ENCODE measurements around the gene FBXO44.
A peak's percentile ranks its signal among the peaks of the same experiment; 100 is the strongest.

Gene FBXO44

DNA sequence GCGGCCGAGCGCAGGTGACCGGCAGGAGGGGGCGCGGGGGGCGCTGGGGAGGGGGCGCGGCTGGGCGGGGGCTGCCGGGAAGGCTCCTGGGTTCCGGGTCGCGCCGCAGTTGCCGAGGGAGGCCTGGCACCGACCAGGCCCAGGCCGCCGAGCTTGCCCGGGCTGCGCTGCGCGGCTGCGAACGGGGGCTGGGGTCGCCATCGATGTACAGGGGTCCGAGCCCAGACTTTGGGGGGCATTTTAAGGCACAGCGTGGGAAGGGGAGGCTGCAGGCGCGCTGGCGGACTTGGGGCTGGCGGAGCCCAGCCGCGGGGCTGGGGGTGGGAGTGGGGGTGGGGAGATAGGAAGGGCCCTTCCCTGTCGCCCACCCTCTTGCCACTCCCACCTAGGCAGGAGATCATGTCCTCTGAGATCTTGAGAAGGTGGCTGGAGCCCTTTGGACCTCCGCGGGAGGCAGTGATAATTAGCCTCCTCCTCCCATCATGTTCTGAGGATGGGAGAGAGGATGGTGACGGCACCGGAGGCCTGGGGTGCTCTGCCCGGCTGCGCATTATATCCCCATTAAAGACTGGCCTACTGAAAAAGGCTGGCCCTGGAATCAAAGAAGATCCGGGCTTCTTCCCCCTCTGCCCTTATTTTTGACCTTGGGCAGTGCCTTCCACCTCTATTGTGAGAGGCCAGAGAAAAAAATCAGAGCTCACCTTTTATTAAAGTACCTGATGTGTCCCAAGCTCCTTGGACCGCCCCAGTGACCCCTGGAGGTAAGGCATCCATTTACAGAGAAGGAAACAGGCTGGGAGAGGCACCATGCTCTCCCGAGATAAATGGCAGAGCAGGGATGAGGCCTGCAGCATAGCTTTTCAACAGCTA, 497 bp downstream of the FBXO44 start:
- peak overlapping the region; percentile 37 for H3K4me3 ChIP-seq (ENCODE audit: control insufficient read depth, low read depth, low read length)
- TF ChIP-seq, protein P1, sequence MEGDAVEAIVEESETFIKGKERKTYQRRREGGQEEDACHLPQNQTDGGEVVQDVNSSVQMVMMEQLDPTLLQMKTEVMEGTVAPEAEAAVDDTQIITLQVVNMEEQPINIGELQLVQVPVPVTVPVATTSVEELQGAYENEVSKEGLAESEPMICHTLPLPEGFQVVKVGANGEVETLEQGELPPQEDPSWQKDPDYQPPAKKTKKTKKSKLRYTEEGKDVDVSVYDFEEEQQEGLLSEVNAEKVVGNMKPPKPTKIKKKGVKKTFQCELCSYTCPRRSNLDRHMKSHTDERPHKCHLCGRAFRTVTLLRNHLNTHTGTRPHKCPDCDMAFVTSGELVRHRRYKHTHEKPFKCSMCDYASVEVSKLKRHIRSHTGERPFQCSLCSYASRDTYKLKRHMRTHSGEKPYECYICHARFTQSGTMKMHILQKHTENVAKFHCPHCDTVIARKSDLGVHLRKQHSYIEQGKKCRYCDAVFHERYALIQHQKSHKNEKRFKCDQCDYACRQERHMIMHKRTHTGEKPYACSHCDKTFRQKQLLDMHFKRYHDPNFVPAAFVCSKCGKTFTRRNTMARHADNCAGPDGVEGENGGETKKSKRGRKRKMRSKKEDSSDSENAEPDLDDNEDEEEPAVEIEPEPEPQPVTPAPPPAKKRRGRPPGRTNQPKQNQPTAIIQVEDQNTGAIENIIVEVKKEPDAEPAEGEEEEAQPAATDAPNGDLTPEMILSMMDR (conservative IDR thresholded peaks at IDR 0.05; ENCODE audit: control insufficient read depth, insufficient read depth, low read depth, low read length), result no peak

GRCh38 chr1:11657654-11658053, 3.0 kb downstream of the FBXO44 start:
- TF ChIP-seq, protein P1 (conservative IDR thresholded peaks at IDR 0.05; ENCODE audit: control insufficient read depth, insufficient read depth, low read depth, low read length), result no peak
- DNase-seq (ENCODE audit: low read depth), result no peak
- H3K4me3 ChIP-seq (ENCODE audit: control insufficient read depth, low read depth, low read length), result no peak overlapping the region

More for the DNA sequence above, 497 bp downstream of the FBXO44 start:
- DNase-seq (ENCODE audit: low read depth), result no peak

GRCh38 chr1:11658542-11658941, 3.9 kb downstream of the FBXO44 start:
- TF ChIP-seq, protein P1 (conservative IDR thresholded peaks at IDR 0.05; ENCODE audit: control insufficient read depth, insufficient read depth, low read depth, low read length), result no peak
- no peak for DNase-seq (ENCODE audit: low read depth)
- no peak overlapping the region for H3K4me3 ChIP-seq (ENCODE audit: control insufficient read depth, low read depth, low read length)

DNA sequence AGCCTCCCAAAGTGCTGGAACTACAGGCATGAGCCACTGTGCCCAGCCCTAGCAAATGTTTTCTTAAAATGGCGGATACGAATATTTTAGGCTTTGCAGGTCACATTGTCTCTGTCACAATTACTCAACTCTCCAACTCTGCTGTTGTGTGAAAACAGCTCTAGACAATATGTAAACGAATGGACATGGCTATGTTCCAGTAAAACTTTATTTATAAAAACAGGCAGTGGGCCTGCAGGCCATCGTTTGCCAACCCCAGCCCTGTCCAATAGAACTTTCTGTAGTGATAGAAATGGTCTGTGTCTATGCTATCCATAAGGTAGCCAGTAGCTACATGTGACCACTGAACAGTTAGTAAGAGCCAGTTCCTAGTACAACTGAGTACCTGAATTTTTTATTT, 5.1 kb downstream of the FBXO44 start:
- no peak overlapping the region for H3K4me3 ChIP-seq (ENCODE audit: control insufficient read depth, low read depth, low read length)
- TF ChIP-seq, protein P1 (conservative IDR thresholded peaks at IDR 0.05; ENCODE audit: control insufficient read depth, insufficient read depth, low read depth, low read length), result no peak
- DNase-seq (ENCODE audit: low read depth), result no peak

- H3K4me3 ChIP-seq (ENCODE audit: control insufficient read depth, low read depth, low read length), result no peak overlapping the region
- no peak for DNase-seq (ENCODE audit: low read depth)
- TF ChIP-seq, protein P1 (conservative IDR thresholded peaks at IDR 0.05; ENCODE audit: control insufficient read depth, insufficient read depth, low read depth, low read length), result no peak
Observed at GRCh38 chr1:11661103-11661502, 6.4 kb downstream of the FBXO44 start.

GRCh38 chr1:11664336-11665065, 9.8 kb downstream of the FBXO44 start:
- peak overlapping the region; percentile 42 for H3K4me3 ChIP-seq (ENCODE audit: control insufficient read depth, low read depth, low read length)
- TF ChIP-seq, protein P1 (conservative IDR thresholded peaks at IDR 0.05; ENCODE audit: control insufficient read depth, insufficient read depth, low read depth, low read length), result no peak
- DNase-seq (ENCODE audit: low read depth), result no peak
